HG03439 (cell line): Measurements from ENCODE around the gene PFKM.
A peak's percentile ranks its signal among the peaks of the same experiment; 100 is the strongest.

Experiments
- ATAC-seq: cut with Tn5 transposase; IDR thresholded peaks from one replicate; pipeline ENCODE4 v1.9.1; 2021; ENCODE audit warnings: mild to moderate bottlenecking, moderate library complexity; ENCODE audit not compliant: unreplicated experiment

Gene PFKM

GRCh38 chr12:48119078-48119833 lies at the start of gene PFKM:
Gene PFKM, plus strand, starts transcription at chr12:48119364. Its CDS starts 3,411 bp downstream, at chr12:48122775.
- peak; percentile 99 for ATAC-seq

- ATAC-seq: no peak
Measured at GRCh38 chr12:48070033-48070432, 49.1 kb upstream of the PFKM start.

GRCh38 chr12:48070731-48071130 lies 48.4 kb upstream of the PFKM start:
- ATAC-seq: no peak

- ATAC-seq: no peak
Measured at GRCh38 chr12:48071808-48072207, 47.4 kb upstream of the PFKM start.

GRCh38 chr12:48072266-48072665 lies 46.9 kb upstream of the PFKM start:
- no peak for ATAC-seq

GRCh38 chr12:48074266-48074665 lies 44.9 kb upstream of the PFKM start:
- no peak for ATAC-seq

GRCh38 chr12:48075832-48076231 lies 43.3 kb upstream of the PFKM start:
- ATAC-seq: no peak

- ATAC-seq: no peak
Measured at GRCh38 chr12:48077111-48077510, 42.1 kb upstream of the PFKM start.

GRCh38 chr12:48078901-48079300 lies 40.3 kb upstream of the PFKM start:
- ATAC-seq: no peak

GRCh38 chr12:48080285-48080684 lies 38.9 kb upstream of the PFKM start:
- no peak for ATAC-seq

- ATAC-seq: no peak
Measured at GRCh38 chr12:48080821-48081220, 38.3 kb upstream of the PFKM start.

- ATAC-seq: no peak
Measured at GRCh38 chr12:48084066-48084465, 35.1 kb upstream of the PFKM start.

GRCh38 chr12:48084841-48085460 lies 34.2 kb upstream of the PFKM start:
- no peak for ATAC-seq

GRCh38 chr12:48086327-48086726 lies 32.8 kb upstream of the PFKM start:
- ATAC-seq: no peak

- ATAC-seq: no peak
Measured at GRCh38 chr12:48092611-48093010, 26.6 kb upstream of the PFKM start.

- no peak for ATAC-seq
Measured at GRCh38 chr12:48104531-48104930, 14.6 kb upstream of the PFKM start.

GRCh38 chr12:48105321-48105866 lies 13.8 kb upstream of the PFKM start:
- peak; percentile 35 for ATAC-seq

GRCh38 chr12:48105867-48106680 lies 13.1 kb upstream of the PFKM start, which contains the start of gene SENP1:
Gene SENP1, minus strand, starts transcription at chr12:48106079. Its CDS starts 4,607 bp downstream, at chr12:48101472.
- ATAC-seq: peak; percentile 60

GRCh38 chr12:48106681-48107613 lies 12.2 kb upstream of the PFKM start:
- peak; percentile 9 for ATAC-seq

- ATAC-seq: no peak
Measured at GRCh38 chr12:48109424-48109823, 9.7 kb upstream of the PFKM start.
